Ascending aorta (tissue), 2 donors: ENCODE data around the gene CD200. TPM values are rescaled to one million over a fixed set of nuclear protein-coding genes. Genes with fewer than 3 reads are reported as not detected.

Experiments
- DNase-seq, 2 donors: peaks; one replicate each; pipeline ENCODE4 v3.0.0-alpha.2; 2019; ENCODE audit warnings: low spot score in 2 of 2
- H3K27ac ChIP-seq, 2 donors: fragments of 200-600 bp; sonication (generic); one replicate each; pipeline ENCODE4 v1.5.1; 2016 to 2017; ENCODE audit warnings: mild to moderate bottlenecking in 1 of 2
- H3K27me3 ChIP-seq: fragments of 200-600 bp; sonication (generic); one replicate; pipeline ENCODE4 v1.5.1; 2017
- H3K36me3 ChIP-seq, 2 donors: fragments of 200-600 bp; sonication (generic); one replicate each; pipeline ENCODE4 v1.5.1; 2016
- H3K4me1 ChIP-seq, 2 donors: fragments of 200-600 bp; sonication (generic); one replicate each; pipeline ENCODE4 v1.5.1; 2016 to 2017; ENCODE audit warnings: mild to moderate bottlenecking in 1 of 2
- H3K4me3 ChIP-seq, 2 donors: fragments of 200-600 bp; sonication (generic); one replicate each; pipeline ENCODE4 v1.5.1; 2016 to 2017; ENCODE audit warnings: mild to moderate bottlenecking in 1 of 2
- H3K9me3 ChIP-seq, 2 donors: fragments of 200-600 bp; sonication (generic); one replicate each; pipeline ENCODE4 v1.5.1; 2016
- CTCF ChIP-seq, 3 experiments: fragments of 200-600 bp in 2 of 3; fragments of 450-650 bp in 1 of 3; sonication (generic) in 2 of 3; IDR thresholded peaks; one replicate each; pipeline ENCODE4 v1.5.1; 2016 to 2019; ENCODE audit warnings: antibody characterized with exemption in 3 of 3, mild to moderate bottlenecking in 1 of 3, moderate library complexity in 1 of 3
- intact Hi-C: fragments of 100-400 bp; cut with DNase I; formaldehyde crosslinking; loops from one replicate; pipeline ENCODE4 v1.15.1; 2023
- total RNA-seq: library from RNA; depleted of rRNA; stranded (reverse); fragments of >200 nt; gene quantifications from one replicate; pipeline ENCODE4 v1.1.0, GENCODE V29; 2016

The CD200 gene
- total RNA-seq, 1 donor from 2014 or later: 3.6 TPM

- Histone ChIP-seq H3K4me1 (no peaks in the 10 kb centered on the region), H3K27ac (no peak overlapping the region), H3K4me3 (no peak overlapping the region), H3K9me3 (no peaks in the 10 kb centered on the region), H3K27me3 (no peaks in the 10 kb centered on the region), H3K36me3 (no peaks in the 10 kb centered on the region)
- no peak for DNase-seq
- no peak for TF ChIP-seq CTCF (IDR thresholded peaks at IDR 0.05)
- intact Hi-C loops: no loop called here
These were observed 12.3 kb upstream of the CD200 start for GRCh38 chr3:112320691-112321090.

- no peak for DNase-seq
- H3K27me3 ChIP-seq: no peaks in the 10 kb centered on the region
- H3K4me3 ChIP-seq: no peak overlapping the region
- TF ChIP-seq CTCF (IDR thresholded peaks at IDR 0.05): no peak
- H3K27ac ChIP-seq: no peak overlapping the region
- no peaks in the 10 kb centered on the region for H3K4me1 ChIP-seq
- no peaks in the 10 kb centered on the region for H3K9me3 ChIP-seq
- intact Hi-C loops: no loop called here
- no peaks in the 10 kb centered on the region for H3K36me3 ChIP-seq
These were observed 10.9 kb upstream of the CD200 start for GRCh38 chr3:112321867-112322652.

- Histone ChIP-seq H3K9me3 (no peaks in the 10 kb centered on the region), H3K36me3 (no peaks in the 10 kb centered on the region), H3K4me1 (no peaks in the 10 kb centered on the region), H3K4me3 (no peak overlapping the region), H3K27ac (no peak overlapping the region), H3K27me3 (no peaks in the 10 kb centered on the region)
- peak; percentile 58 to 80 (median 80) for TF ChIP-seq CTCF (IDR thresholded peaks at IDR 0.05)
- DNase-seq: no peak
- intact Hi-C loops: loop anchor here (1.0 to 5.0 kb wide), 2 partner anchors 35 to 192 kb away; partner anchors contain the start of gene SLC9C1
These were observed 5.5 kb upstream of the CD200 start for GRCh38 chr3:112327371-112327951.

- H3K4me1 ChIP-seq: no peaks in the 10 kb centered on the region
- no peak for TF ChIP-seq CTCF (IDR thresholded peaks at IDR 0.05)
- H3K9me3 ChIP-seq: no peaks in the 10 kb centered on the region
- H3K4me3 ChIP-seq: peak overlapping the region in 1 of 2 donors; percentile 75
- intact Hi-C loops: loop anchor here (1.0 to 10.0 kb wide), 5 partner anchors 27 to 467 kb away; no protein-coding TSS in a partner anchor
- H3K36me3 ChIP-seq: no peaks in the 10 kb centered on the region
- H3K27me3 ChIP-seq: no peaks in the 10 kb centered on the region
- peak overlapping the region; percentile 95 for H3K27ac ChIP-seq
- no peak for DNase-seq
These were observed 1.1 kb upstream of the CD200 start for GRCh38 chr3:112331851-112332250.

- no peaks in the 10 kb centered on the region for H3K9me3 ChIP-seq
- peak overlapping the region; percentile 71 to 75 for H3K4me3 ChIP-seq
- peaks cover 0 to 10% of the 10 kb centered on the region in 2 donors for H3K4me1 ChIP-seq
- peak overlapping the region; percentile 95 for H3K27ac ChIP-seq
- H3K36me3 ChIP-seq: no peaks in the 10 kb centered on the region
- H3K27me3 ChIP-seq: no peaks in the 10 kb centered on the region
- TF ChIP-seq CTCF (IDR thresholded peaks at IDR 0.05): no peak
- intact Hi-C loops: loop anchor here (2.0 to 10.0 kb wide), 4 partner anchors 25 to 469 kb away; no protein-coding TSS in a partner anchor
- no peak for DNase-seq
These were observed 693 bp downstream of the CD200 start for GRCh38 chr3:112333381-112334317.
